GM23248 (cell line): Measurements from ENCODE around the gene EID1.

Experiments
- EZH2 ChIP-seq: fragments of 200-600 bp; sonication (generic); IDR thresholded peaks from 2 replicates; pipeline ENCODE4 v1.6.1; 2018; ENCODE audit warnings: antibody characterized with exemption, mild to moderate bottlenecking; ENCODE audit not compliant: insufficient read depth, poor library complexity, severe bottlenecking
- EZH2phosphoT487 ChIP-seq: fragments of 200-600 bp; sonication (generic); IDR thresholded peaks from 2 replicates; pipeline ENCODE4 v1.6.1; 2018; ENCODE audit warnings: antibody characterized with exemption, moderate library complexity, mild to moderate bottlenecking, low read depth; ENCODE audit not compliant: insufficient read depth

GRCh38 chr15:48876057-48876456 lies 1.9 kb upstream of the EID1 start:
- TF ChIP-seq EZH2, result no peak
- TF ChIP-seq EZH2phosphoT487, result no peak
